Loucy (cell line): ENCODE results near the gene TOMM70.

Experiments
- EZH2phosphoT487 ChIP-seq: fragments of 200-600 bp; IDR thresholded peaks from 2 replicates; pipeline ENCODE4 v1.6.1; 2018; ENCODE audit warnings: antibody characterized with exemption, mild to moderate bottlenecking, moderate library complexity, borderline replicate concordance
- TF ChIP-seq, protein P1 (sequence below): fragments of 200-600 bp; sonication (generic); conservative IDR thresholded peaks from 2 replicates; pipeline ENCODE4 v1.5.1; 2014; ENCODE audit warnings: mild to moderate bottlenecking, antibody characterized with exemption, low read length

DNA sequence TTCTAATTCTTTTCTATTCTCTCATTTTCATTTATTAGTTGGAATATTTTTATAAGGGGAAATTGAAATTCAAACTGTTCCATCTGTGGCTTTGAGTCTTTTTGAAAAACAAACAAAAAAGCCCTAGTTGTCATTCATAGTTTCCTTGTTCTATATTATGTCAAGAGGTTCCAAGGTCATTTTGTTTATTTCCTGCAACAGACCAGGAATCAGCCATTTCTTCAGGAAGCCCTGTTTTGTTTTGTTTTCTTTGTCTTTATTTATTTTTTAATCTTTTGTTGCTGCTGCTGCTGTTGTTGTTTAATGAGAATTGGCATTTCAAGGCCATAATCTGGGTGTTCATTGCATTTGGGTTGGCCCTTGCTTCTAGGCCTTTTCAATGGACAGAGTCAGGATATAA, 15.3 kb upstream of the TOMM70 start:
- TF ChIP-seq, protein P1, sequence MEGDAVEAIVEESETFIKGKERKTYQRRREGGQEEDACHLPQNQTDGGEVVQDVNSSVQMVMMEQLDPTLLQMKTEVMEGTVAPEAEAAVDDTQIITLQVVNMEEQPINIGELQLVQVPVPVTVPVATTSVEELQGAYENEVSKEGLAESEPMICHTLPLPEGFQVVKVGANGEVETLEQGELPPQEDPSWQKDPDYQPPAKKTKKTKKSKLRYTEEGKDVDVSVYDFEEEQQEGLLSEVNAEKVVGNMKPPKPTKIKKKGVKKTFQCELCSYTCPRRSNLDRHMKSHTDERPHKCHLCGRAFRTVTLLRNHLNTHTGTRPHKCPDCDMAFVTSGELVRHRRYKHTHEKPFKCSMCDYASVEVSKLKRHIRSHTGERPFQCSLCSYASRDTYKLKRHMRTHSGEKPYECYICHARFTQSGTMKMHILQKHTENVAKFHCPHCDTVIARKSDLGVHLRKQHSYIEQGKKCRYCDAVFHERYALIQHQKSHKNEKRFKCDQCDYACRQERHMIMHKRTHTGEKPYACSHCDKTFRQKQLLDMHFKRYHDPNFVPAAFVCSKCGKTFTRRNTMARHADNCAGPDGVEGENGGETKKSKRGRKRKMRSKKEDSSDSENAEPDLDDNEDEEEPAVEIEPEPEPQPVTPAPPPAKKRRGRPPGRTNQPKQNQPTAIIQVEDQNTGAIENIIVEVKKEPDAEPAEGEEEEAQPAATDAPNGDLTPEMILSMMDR = no peak
- no peak for TF ChIP-seq EZH2phosphoT487
